Activated B cell treated with CpG ODN at 0.5 μM for 24 hours (primary cell): ENCODE data around the gene SMIM24. TPM values are rescaled to one million over a fixed set of nuclear protein-coding genes. Genes with fewer than 3 reads are reported as not detected.
"Not testable (repeated sequence)": the region's sequence is repeated elsewhere in the genome, so short reads cannot be mapped to it uniquely, and the experiment has no call there.

Experiments
- ATAC-seq: fragments of 200-7000 bp; cut with Tn5 transposase; one replicate; pipeline ENCODE4 v1.10.0; 2021; ENCODE audit warnings: low read depth, mild to moderate bottlenecking, moderate library complexity
- CTCF ChIA-PET: fragments of 350-600 bp; sonication (Branson Sonifier 250); formaldehyde crosslinking; loops from one replicate; lab custom pipeline; 2021; ENCODE audit warnings: antibody characterized with exemption; lab: Charles Lee
- POLR2A ChIA-PET: fragments of 350-600 bp; sonication (Branson Sonifier 250); formaldehyde crosslinking; loops from one replicate; lab custom pipeline; 2021; ENCODE audit warnings: antibody characterized with exemption; lab: Charles Lee
- DNase-seq: peaks from one replicate; pipeline ENCODE4 v3.0.0; 2022
- H3K27ac Mint-ChIP-seq: one replicate; pipeline ENCODE4 v1.8.0; 2020; ENCODE audit warnings: mixed read lengths
- H3K27me3 Mint-ChIP-seq: one replicate; pipeline ENCODE4 v1.8.0; 2021; ENCODE audit warnings: mixed read lengths
- H3K36me3 Mint-ChIP-seq: one replicate; pipeline ENCODE4 v1.8.0; 2021; ENCODE audit warnings: low read depth, mixed read lengths
- H3K4me1 Mint-ChIP-seq: one replicate; pipeline ENCODE4 v1.8.0; 2021; ENCODE audit warnings: mixed read lengths
- H3K4me3 Mint-ChIP-seq: one replicate; pipeline ENCODE4 v1.8.0; 2020; ENCODE audit warnings: mild to moderate bottlenecking, mixed read lengths
- H3K9me3 Mint-ChIP-seq: one replicate; pipeline ENCODE4 v1.8.0; 2020; ENCODE audit warnings: mixed read lengths
- intact Hi-C: fragments of 100-400 bp; cut with micrococcal nuclease; formaldehyde crosslinking; loops from one replicate; pipeline ENCODE4 v1.15.1; 2024
- total RNA-seq: library from RNA; stranded (reverse); gene quantifications from 2 replicates; pipeline ENCODE4 v1.2.3, GENCODE V29; 2022
- TF ChIP-seq, protein P1 (sequence below): fragments of 200-600 bp; IDR thresholded peaks from one replicate; pipeline ENCODE4 v1.8.0; 2022; ENCODE audit warnings: antibody characterized with exemption, mild to moderate bottlenecking

The SMIM24 gene
- 0.34 TPM in 1 of 2 replicates, not detected in the other for total RNA-seq

DNA sequence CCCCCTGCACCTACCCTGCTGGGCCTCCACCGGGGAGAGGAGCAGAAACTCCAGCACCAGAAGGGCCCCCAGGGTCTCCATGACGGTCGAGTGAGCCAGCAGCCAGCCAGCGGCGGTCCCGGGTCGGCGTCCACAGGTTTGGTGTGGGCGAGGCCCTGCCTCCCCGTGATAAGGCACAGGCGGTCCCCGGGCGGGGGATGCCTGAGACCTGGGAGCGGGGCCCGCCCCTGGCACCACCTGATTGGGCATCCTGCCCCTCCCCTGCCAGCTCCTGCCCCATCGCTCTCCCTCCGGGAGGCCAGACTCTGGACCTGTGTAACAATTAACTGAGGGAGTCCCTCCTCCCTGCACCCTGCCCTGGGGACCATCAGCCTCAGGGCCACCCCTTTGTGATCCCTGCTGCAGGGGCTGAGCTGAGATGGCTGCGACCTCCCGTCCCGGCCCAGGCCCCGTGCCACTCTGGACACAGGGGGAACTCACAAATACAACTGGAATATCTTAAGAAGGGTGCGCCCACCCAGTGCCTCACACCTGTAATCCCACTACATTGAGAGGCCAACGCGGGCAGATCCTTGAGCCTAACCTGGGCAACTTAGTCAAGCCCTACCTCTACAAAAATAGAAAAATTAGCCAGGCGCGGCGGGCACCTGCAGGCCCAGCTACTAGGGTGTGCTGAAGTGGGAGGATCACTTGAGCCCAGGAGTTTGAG, at the start of gene SMIM24:
TSS of gene SMIM24 (minus strand) at position 143 of the 709 bp plus-strand sequence. CDS start at position 81, 62 bp downstream.
- Mint-ChIP-seq H3K27ac (no peak within 1 kb of the TSS), H3K9me3 (no peaks in the 10 kb centered on the region), H3K4me1 (peaks cover 19% of the 10 kb centered on the region), H3K36me3 (no peaks in the 10 kb centered on the region), H3K27me3 (no peaks in the 10 kb centered on the region), H3K4me3 (no peak within 1 kb of the TSS)
- DNase-seq (no peak), ATAC-seq (no peak)
- intact Hi-C loops: no loop called here
- TF ChIP-seq, protein P1, sequence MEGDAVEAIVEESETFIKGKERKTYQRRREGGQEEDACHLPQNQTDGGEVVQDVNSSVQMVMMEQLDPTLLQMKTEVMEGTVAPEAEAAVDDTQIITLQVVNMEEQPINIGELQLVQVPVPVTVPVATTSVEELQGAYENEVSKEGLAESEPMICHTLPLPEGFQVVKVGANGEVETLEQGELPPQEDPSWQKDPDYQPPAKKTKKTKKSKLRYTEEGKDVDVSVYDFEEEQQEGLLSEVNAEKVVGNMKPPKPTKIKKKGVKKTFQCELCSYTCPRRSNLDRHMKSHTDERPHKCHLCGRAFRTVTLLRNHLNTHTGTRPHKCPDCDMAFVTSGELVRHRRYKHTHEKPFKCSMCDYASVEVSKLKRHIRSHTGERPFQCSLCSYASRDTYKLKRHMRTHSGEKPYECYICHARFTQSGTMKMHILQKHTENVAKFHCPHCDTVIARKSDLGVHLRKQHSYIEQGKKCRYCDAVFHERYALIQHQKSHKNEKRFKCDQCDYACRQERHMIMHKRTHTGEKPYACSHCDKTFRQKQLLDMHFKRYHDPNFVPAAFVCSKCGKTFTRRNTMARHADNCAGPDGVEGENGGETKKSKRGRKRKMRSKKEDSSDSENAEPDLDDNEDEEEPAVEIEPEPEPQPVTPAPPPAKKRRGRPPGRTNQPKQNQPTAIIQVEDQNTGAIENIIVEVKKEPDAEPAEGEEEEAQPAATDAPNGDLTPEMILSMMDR: no peak
- ChIA-PET CTCF (no interaction called here), POLR2A (no interaction called here)

DNA sequence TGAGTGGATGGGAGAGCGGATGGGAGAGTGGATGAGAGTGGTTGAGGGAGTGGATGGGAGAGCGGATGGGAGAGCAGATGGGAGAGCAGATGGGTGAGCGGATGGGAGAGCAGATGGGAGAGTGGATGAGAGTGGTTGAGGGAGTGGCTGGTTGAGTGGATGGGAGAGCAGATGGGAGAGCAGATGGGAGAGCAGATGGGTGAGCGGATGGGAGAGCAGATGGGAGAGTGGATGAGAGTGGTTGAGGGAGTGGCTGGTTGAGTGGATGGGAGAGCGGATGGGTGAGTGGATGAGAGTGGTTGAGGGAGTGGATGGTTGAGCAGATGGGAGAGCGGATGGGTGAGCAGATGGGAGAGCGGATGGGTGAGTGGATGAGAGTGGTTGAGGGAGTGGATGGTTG, 49.0 kb upstream of the SMIM24 start:
- CTCF ChIA-PET, ATAC-seq, H3K4me1 Mint-ChIP-seq, H3K9me3 Mint-ChIP-seq, intact Hi-C loops, POLR2A ChIA-PET, H3K27ac Mint-ChIP-seq, H3K4me3 Mint-ChIP-seq, H3K27me3 Mint-ChIP-seq, DNase-seq: not testable (repeated sequence)
- H3K36me3 Mint-ChIP-seq: peaks cover 26% of the 10 kb centered on the region

DNA sequence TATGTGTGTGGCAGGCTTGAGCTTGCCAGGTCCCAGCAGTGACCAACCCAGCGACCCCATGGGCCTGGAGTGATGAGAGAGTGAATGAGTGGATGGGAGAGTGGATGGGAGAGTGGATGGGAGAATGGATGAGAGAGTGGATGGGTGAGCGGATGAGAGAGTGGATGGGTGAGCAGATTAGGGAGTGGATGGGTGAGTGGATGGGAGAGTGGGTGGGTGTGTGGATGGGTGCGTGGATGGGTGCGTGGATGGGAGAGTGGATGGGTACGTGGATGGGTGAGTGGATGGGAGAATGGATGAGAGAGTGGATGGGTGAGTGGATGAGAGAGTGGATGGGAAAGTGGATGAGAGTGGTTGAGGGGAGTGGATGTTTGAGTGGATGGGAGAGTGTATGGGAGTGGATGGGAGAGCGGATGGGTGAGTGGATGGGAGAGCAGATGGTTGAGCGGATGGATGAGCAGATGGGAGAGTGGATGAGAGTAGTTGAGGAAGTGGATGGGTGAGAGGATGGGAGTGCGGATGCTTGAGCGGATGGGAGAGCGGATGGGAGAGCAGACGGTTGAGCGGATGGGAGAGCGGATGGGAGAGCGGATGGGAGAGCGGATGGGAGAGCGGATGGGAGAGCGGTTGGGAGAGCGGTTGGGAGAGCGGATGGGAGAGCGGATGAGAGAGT, 48.4 kb upstream of the SMIM24 start:
- intact Hi-C loops: no loop called here
- H3K4me1 Mint-ChIP-seq: no peaks in the 10 kb centered on the region
- TF ChIP-seq, protein P1: no peak
- H3K27me3 Mint-ChIP-seq: no peaks in the 10 kb centered on the region
- no peaks in the 10 kb centered on the region for H3K9me3 Mint-ChIP-seq
- DNase-seq (no peak), ATAC-seq (no peak)
- CTCF ChIA-PET: no interaction called here
- H3K4me3 Mint-ChIP-seq: no peak overlapping the region
- POLR2A ChIA-PET: no interaction called here
- peaks cover 27% of the 10 kb centered on the region for H3K36me3 Mint-ChIP-seq
- no peak overlapping the region for H3K27ac Mint-ChIP-seq

DNA sequence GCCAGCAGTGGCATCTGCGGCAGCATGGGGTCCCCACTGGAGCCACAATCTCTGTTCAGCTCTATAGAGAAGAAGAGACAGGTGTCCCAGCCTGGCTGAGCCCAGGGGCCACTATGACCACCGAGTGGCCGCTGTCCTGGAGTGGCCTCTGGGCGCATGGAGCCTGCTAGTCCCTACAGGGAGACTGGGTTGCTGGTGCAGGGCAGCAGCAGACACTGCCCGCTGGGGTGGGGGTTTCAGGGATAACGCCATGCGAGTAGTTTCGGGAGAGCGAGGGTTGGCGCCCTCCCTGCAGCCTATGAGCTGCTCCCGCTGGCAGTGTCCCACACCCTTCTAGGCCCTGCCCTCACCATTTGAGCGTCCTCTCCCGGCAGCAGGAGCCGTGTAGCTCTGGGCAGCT, 47.8 kb upstream of the SMIM24 start:
- Mint-ChIP-seq H3K27ac (no peak overlapping the region), H3K36me3 (peaks cover 24% of the 10 kb centered on the region), H3K4me1 (no peaks in the 10 kb centered on the region), H3K4me3 (no peak overlapping the region), H3K9me3 (no peaks in the 10 kb centered on the region), H3K27me3 (no peaks in the 10 kb centered on the region)
- TF ChIP-seq, protein P1: no peak
- ATAC-seq: no peak
- intact Hi-C loops: no loop called here
- DNase-seq: no peak
- POLR2A ChIA-PET: no interaction called here
- CTCF ChIA-PET: no interaction called here

DNA sequence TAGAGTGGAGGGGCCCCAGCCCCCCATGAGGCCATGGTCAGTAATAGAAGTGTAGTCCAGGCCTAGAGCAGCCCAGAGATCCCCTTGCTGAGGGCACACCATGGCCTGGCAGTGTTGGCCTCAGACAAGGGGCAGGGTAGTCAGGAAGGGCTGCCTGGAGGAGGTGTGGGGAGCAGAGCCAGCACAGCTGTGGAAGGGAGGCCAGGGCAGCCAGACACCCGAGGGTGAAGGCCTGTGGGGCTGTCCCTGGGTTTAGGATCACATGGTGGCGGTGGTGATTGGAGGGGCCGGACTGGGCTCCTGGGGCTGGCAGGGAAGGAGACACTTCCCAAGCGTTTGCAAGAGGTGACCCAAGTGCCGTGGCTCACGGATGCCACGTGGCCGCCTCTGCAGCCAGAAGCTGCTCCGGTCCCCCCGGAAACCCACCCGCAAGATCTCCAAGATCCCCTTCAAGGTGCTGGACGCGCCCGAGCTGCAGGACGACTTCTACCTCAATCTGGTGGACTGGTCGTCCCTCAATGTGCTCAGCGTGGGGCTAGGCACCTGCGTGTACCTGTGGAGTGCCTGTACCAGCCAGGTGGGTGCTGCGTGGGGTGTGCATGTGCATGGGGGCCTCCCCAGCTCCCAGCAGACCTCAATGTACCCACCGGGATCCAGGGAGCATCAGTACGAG, 47.0 kb upstream of the SMIM24 start:
- Mint-ChIP-seq H3K36me3 (peaks cover 24% of the 10 kb centered on the region), H3K27me3 (no peaks in the 10 kb centered on the region), H3K9me3 (no peaks in the 10 kb centered on the region), H3K4me3 (no peak overlapping the region), H3K4me1 (no peaks in the 10 kb centered on the region), H3K27ac (no peak overlapping the region)
- CTCF ChIA-PET: no interaction called here
- intact Hi-C loops: no loop called here
- no peak for DNase-seq
- POLR2A ChIA-PET: no interaction called here
- TF ChIP-seq, protein P1: no peak
- ATAC-seq: no peak
